SKM-1 (cell line): ENCODE data around the gene SGCA.
A peak's percentile ranks its signal among the peaks of the same experiment; 100 is the strongest.

Source experiments
- DNase-seq: peaks from one replicate; lab custom pipeline; 2025; ENCODE audit not compliant: unreplicated experiment; lab: John Stamatoyannopoulos, UW

Gene SGCA

GRCh38 chr17:50149091-50149416 lies 16.8 kb upstream of the SGCA start:
- DNase-seq, result no peak

- no peak for DNase-seq
These were observed 16.1 kb upstream of the SGCA start for GRCh38 chr17:50149417-50150353.

DNA sequence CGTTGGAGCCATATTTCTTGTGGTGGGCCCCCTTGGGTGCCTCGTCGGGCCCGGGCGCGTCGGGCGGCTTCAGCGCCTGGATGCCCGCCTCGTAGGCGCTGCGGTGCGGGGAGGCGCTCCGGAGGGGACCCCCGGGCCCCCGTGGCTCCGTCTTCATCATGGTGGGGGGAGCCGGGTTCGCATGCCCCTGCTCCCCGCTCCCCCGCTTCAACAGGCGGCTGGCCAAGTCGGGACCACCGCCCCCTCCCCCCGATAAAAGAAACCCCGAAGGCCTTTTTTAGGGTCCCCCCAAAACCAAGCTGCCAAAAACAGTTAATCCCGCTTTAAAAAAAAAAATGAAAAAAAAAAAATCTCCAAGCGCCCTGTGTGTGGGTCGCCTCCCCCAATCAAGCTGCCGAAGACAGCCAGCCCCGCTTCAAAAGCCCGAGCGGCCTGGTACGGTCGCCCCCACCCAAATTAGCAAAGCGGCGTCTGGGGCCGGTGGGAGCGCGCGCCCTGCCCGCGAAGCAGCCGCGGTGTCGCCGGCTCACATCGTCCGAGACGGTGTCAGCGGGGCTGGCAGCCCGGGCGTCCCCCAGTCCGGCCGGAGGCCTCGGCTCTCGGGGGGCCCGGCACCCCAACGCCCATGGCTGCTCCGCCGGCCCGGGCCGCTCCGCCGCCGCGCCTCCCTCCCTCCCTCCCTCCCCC lies 15.3 kb upstream of the SGCA start, which contains the start of gene PPP1R9B:
Gene PPP1R9B, minus strand, starts transcription at position 324 of the 687 bp plus-strand sequence. Its CDS starts 164 bp downstream, at position 160.
- no peak for DNase-seq

DNA sequence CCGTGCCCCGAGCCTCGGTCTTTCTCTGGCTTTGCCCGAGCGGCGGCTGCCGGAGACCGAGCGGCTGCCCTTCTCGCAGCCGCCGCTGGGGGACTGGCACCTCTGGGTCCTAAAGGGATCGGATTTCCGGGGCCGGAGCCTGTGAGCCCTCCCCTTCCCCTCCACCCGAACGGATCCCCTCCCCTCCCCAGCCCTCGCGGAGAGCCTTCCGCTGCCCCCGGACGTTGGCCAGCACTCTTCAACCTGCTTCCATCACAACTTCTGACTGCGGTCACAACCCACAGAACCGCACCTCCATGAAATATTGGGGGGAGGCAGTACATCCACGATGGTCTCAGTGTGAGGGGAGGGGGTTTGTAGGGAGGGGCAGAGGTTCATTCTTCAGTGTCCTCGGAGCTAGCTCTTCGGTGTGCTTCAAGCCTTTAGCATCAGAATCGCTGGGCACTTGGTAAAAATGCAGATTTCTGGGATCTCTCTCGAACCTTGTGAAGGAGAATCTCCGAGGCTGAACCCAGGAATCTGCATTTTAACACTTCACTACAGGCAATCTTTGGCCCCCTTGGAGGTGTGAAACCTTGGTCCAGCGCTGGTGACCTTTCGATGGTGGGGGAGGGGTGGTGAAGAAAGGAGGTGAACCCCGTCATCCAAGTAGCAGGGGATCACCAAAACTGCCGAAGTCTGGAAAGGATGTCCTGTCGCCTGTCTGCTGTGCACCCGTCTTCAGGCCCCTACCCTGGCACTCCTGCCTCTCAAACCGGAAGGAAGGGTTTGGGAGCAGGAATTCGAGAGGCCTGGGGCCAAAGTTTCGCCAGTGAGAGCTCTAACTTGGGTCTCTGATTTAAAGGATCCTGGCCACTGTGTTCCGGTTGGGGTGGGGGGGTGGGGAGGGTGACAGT lies 14.5 kb upstream of the SGCA start:
- DNase-seq, result peak; percentile 83

GRCh38 chr17:50151937-50152547 lies 13.8 kb upstream of the SGCA start:
- peak; percentile 72 for DNase-seq

GRCh38 chr17:50152736-50153135 lies 13.1 kb upstream of the SGCA start:
- DNase-seq, result no peak

- no peak for DNase-seq
These were observed 11.9 kb upstream of the SGCA start for GRCh38 chr17:50153650-50154575.

DNA sequence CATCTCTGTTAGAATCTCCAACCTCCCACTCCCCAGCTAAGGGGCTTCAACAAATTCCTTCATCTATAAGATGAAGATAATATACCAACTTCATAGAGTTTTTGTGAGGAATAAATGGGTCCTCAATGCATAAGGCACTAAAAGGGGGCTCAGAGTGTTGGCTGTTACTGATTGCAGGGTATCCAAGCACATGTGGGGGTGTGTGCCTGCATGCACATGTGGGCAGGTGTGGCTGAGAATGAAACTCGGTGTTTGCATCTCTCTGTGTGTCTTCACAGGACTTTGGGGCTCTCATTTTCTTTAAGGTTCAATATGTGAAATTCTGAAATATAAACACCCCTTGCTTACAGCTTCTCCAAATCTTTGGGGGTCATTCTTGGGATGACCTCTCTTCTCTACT lies 11.2 kb upstream of the SGCA start:
- no peak for DNase-seq

GRCh38 chr17:50155115-50155819 lies 10.5 kb upstream of the SGCA start:
- DNase-seq, result no peak

- DNase-seq, result no peak
These were observed 7.9 kb upstream of the SGCA start for GRCh38 chr17:50157891-50158290.

DNA sequence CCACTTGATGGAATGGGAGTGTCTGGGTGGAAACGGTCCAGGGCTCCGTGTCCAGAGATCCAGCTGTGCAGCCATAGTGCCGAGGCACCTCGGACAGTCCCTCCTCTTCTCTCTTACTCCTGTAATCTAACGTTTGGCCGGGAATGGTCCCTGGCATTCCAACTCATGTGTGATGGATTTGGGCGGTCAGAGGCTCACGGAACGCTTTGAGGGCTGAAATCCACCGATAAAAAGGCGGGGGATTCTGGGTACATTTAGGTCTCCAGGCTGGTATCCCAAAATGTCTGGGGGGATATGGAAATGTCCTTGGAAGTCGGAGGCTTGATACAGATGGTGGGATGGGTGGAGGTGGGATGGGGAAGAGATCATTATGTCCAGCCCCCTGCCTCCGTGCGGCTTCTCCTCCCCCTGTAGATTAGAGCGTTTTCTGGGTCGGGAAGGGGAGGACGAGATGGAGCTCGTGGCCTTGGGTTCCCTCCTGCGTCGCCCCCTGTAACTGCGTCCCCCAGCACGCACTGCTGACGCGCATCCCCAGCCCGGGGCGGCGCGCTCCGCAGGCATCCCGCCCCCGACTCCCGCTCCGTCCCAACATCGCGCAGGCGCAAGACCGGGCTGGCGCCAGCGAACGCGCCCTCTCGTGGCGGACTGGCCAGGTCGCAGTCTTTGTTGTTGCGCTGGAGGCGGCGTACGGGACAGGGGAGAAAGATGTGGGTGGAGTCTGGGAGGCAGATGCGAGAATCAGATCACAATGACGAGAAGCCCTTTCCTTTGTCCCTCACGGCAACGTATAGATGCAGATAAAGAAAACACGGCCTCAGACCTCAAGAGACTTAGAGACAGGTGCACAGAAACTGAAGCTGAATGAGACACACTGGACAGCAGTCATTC lies 4.5 kb upstream of the SGCA start:
- DNase-seq, result peak; percentile 81

- DNase-seq, result no peak
These were observed 3.9 kb upstream of the SGCA start for GRCh38 chr17:50161911-50162288.

GRCh38 chr17:50162466-50163254 lies 3.1 kb upstream of the SGCA start:
- DNase-seq, result no peak

DNA sequence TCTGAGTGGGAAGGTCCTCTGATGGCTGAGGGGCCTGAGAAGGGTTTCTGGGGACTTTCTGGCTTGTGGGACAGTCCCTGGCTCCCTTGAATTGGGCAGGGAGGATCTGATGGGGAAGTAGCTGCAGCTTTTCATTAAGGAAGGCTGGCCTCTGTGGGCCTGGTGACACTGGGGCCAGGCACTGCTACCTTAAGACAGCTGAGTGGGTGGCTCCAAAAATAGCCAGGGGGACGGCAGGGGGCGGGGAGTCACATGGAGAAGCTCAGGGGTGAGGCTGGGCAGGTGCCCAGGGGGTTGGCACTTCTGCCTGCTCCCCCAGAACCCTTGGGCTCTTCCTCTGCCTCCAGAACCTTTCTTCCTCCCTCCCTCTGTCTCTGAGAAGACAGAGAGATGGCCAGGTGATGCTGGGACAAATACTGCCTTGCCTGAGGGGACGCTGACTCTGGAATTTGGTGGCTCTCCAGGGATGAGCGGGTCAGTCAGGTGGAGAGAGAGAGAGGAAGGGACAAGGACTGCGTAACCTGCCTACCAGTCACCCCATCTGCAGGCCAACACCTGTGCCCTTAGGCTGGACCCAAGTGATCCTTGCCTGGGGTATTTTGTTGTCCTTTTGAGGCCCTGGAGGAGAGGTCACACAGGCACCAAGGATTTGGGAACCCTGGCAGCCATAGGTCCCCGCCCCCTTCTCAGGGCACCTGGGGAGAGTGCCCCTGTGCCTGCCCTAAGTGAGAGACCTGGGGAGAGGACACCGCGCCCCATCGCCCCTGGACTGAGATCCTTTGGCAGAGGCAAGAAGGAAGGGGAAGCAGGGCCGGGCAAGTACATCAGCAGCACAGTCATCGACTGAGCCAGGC lies 1.7 kb upstream of the SGCA start:
- no peak for DNase-seq

GRCh38 chr17:50164697-50164988 lies 1.2 kb upstream of the SGCA start:
- DNase-seq, result no peak

DNA sequence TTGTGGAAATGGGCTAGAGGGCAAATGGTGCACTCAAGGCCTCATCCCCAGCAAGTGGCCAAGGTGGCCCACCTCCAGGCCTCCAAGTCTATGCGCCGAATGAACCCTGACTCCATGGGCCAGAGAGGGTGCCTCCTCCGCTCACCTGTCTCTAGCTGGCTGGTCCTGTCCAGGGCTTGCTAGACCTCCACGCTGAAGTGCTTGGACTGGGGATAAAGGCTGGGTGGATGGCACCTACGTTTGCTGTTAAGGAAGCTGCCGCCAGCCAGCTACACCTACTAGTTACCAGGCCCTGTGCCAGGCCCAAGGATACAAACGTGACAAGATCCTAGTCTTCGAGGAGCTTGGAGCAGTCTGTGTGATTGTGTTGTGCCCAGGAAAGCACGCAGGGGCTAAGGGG lies 739 bp upstream of the SGCA start:
- DNase-seq, result no peak

DNA sequence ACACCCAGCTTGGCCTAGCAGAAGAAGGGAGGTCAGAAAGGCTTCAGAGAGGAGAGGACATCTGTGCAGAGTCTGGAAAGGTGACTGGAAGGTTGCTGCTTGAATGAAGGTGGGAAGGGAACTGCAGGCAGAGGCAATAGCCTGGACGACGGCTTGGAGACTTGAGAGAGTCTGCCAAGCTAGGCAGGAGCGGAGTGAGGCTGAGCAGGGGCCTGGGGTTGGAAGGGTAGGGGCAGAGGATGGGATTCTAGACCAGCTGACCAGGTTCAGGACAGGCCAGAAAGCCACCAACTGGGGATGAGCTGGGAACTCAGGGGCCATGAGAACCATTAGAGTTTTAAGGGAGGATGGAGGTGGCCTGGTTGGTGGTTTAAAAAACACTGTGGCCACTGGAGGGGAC lies 339 bp upstream of the SGCA start:
- no peak for DNase-seq
